ENCODE data around the gene RSF1. TPM values are rescaled to one million over a fixed set of nuclear protein-coding genes. Genes with fewer than 3 reads are reported as not detected.

RSF1 gene
- total RNA-seq, 1 experiment from 2014 or later = 43.1 TPM

DNA sequence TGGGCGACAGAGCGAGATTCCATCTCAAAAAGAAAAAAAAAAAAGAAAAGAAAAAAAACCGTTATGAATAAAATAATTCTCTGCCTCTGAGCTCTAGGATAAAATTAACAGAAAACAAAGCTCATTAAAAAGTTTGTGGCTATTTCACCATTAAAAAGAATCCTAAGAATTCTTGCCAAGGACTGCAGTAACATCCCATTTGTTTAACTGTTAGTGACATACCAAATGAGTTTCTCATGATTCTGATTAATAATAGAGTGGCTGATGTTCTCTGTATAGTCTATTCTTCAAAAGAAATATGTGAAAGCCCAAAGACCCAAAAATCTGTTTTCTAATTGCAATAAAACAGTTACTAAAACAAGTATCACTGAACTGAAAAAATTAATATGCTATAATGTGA lies 202.6 kb downstream of the RSF1 start:
- H3K9ac ChIP-seq (ENCODE audit: low read length) = no peak overlapping the region
- no peaks in the 10 kb centered on the region for H3K9me3 ChIP-seq (ENCODE audit: control insufficient read depth in 1 of 2, insufficient read depth in 1 of 2, low read depth in 1 of 2, low read length in 2 of 2)
- H3K27ac ChIP-seq (ENCODE audit: low read depth, low read length) = no peak overlapping the region
- TF ChIP-seq POLR2A (IDR thresholded peaks at IDR 0.05; ENCODE audit: borderline replicate concordance, extremely low read depth, insufficient read depth, insufficient read length) = no peak
- no TSS peak for BruUV-seq (replicated peaks)
- ChIA-PET CTCF (interaction anchor here (1.1 to 3.1 kb wide), 2 partner anchors 422 to 425 kb away, joined by 3 to 7 read pairs; no protein-coding TSS in a partner anchor), RAD21 (ENCODE audit: low non-redundant PET in 1 of 2, low total read pairs in 2 of 2, uncharacterized antibody in 2 of 2, unreplicated experiment in 2 of 2) (no interaction called here), POLR2A (interaction anchor here (1.1 kb wide), 1 partner anchor 377 kb away, joined by 3 read pairs; the partner anchor contains the start of gene INTS4)
- no peak overlapping the region for H3K4me3 ChIP-seq (replicated peaks in 1 of 2; ENCODE audit: low read depth in 1 of 2, low read length in 2 of 2)
- H4K20me1 ChIP-seq (ENCODE audit: insufficient read depth) = no peaks in the 10 kb centered on the region
- H3K4me1 ChIP-seq (ENCODE audit: control insufficient read depth in 1 of 2, insufficient read depth in 2 of 2, low read length in 2 of 2) = no peaks in the 10 kb centered on the region
- no peak overlapping the region for H3K4me2 ChIP-seq (ENCODE audit: low read length)
- H3K36me3 ChIP-seq (ENCODE audit: control insufficient read depth in 1 of 2, insufficient read depth in 2 of 2, low read length in 2 of 2) = peaks cover 50 to 53% of the 10 kb centered on the region in 2 experiments; a peak in 3 of 4 replicates
- intact Hi-C loops (cut with micrococcal nuclease) = no loop called here
- H2AFZ ChIP-seq (ENCODE audit: low read depth, low read length, poor library complexity, severe bottlenecking) = no peak overlapping the region
- H3K79me2 ChIP-seq (ENCODE audit: insufficient read depth, low read length) = no peaks in the 10 kb centered on the region
- DNase-seq (ENCODE audit: low read depth, low spot score) (no peak), ATAC-seq (no peak)
- no peaks in the 10 kb centered on the region for H3K27me3 ChIP-seq (ENCODE audit: insufficient read depth, low read length)
- H3K9me2 ChIP-seq (ENCODE audit: insufficient read depth) = no peaks in the 10 kb centered on the region

DNA sequence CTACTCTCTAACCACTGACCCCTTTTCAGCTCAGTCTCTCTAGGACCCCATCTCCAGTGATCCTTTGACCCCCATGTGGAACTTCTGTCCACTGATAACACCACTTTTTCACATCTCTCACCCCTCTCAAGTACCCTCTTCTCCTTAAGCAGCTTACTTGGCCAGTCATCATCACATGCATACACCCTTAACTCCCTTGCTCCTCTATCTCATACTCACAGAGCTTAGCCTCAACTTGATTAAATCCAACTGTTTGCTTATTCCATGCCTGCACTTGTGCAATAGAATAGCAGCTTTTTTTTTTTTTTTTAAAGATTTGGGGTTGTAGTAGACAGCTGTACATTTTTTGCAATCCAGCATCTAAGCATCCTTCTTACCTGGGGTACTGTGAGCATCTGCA lies 208.6 kb downstream of the RSF1 start:
- peaks cover 35 to 39% of the 10 kb centered on the region in 2 experiments; a peak in 3 of 4 replicates for H3K36me3 ChIP-seq (ENCODE audit: control insufficient read depth in 1 of 2, insufficient read depth in 2 of 2, low read length in 2 of 2)
- no peak for ATAC-seq
- POLR2A ChIA-PET = no interaction called here

More for the DNA sequence above, 208.6 kb downstream of the RSF1 start:
- H3K4me3 ChIP-seq (replicated peaks in 1 of 2; ENCODE audit: low read depth in 1 of 2, low read length in 2 of 2) = no peak overlapping the region
- H3K27ac ChIP-seq (ENCODE audit: low read depth, low read length) = no peak overlapping the region
- no peak overlapping the region for H3K4me2 ChIP-seq (ENCODE audit: low read length)
- TF ChIP-seq JUND (IDR thresholded peaks at IDR 0.05) (no peak), EGR1 (IDR thresholded peaks at IDR 0.05; ENCODE audit: low read depth) (no peak), POLR2A (IDR thresholded peaks at IDR 0.05; ENCODE audit: borderline replicate concordance, extremely low read depth, insufficient read depth, insufficient read length) (no peak), POLR2AphosphoS5 (IDR thresholded peaks at IDR 0.05; ENCODE audit: low read depth, low read length) (no peak), FOSL1 (IDR thresholded peaks at IDR 0.05; ENCODE audit: low read depth) (no peak)
- TF ChIP-seq, protein P1, sequence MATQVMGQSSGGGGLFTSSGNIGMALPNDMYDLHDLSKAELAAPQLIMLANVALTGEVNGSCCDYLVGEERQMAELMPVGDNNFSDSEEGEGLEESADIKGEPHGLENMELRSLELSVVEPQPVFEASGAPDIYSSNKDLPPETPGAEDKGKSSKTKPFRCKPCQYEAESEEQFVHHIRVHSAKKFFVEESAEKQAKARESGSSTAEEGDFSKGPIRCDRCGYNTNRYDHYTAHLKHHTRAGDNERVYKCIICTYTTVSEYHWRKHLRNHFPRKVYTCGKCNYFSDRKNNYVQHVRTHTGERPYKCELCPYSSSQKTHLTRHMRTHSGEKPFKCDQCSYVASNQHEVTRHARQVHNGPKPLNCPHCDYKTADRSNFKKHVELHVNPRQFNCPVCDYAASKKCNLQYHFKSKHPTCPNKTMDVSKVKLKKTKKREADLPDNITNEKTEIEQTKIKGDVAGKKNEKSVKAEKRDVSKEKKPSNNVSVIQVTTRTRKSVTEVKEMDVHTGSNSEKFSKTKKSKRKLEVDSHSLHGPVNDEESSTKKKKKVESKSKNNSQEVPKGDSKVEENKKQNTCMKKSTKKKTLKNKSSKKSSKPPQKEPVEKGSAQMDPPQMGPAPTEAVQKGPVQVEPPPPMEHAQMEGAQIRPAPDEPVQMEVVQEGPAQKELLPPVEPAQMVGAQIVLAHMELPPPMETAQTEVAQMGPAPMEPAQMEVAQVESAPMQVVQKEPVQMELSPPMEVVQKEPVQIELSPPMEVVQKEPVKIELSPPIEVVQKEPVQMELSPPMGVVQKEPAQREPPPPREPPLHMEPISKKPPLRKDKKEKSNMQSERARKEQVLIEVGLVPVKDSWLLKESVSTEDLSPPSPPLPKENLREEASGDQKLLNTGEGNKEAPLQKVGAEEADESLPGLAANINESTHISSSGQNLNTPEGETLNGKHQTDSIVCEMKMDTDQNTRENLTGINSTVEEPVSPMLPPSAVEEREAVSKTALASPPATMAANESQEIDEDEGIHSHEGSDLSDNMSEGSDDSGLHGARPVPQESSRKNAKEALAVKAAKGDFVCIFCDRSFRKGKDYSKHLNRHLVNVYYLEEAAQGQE (IDR thresholded peaks at IDR 0.05; ENCODE audit: low read depth) = no peak
- intact Hi-C loops (cut with micrococcal nuclease) = no loop called here
- RAD21 ChIA-PET (ENCODE audit: low non-redundant PET in 1 of 2, low total read pairs in 2 of 2, uncharacterized antibody in 2 of 2, unreplicated experiment in 2 of 2) = no interaction called here
- H3K79me2 ChIP-seq (ENCODE audit: insufficient read depth, low read length) = no peaks in the 10 kb centered on the region
- no peak overlapping the region for H3K9ac ChIP-seq (ENCODE audit: low read length)
- CTCF ChIA-PET = no interaction called here
- DNase-seq (ENCODE audit: low read depth, low spot score) = no peak
- no peaks in the 10 kb centered on the region for H4K20me1 ChIP-seq (ENCODE audit: insufficient read depth)
- H3K9me2 ChIP-seq (ENCODE audit: insufficient read depth) = no peaks in the 10 kb centered on the region
- H2AFZ ChIP-seq (ENCODE audit: low read depth, low read length, poor library complexity, severe bottlenecking) = no peak overlapping the region
- no TSS peak for BruUV-seq (replicated peaks)
- H3K4me1 ChIP-seq (ENCODE audit: control insufficient read depth in 1 of 2, insufficient read depth in 2 of 2, low read length in 2 of 2) = no peaks in the 10 kb centered on the region
- no peaks in the 10 kb centered on the region for H3K27me3 ChIP-seq (ENCODE audit: insufficient read depth, low read length)
- no peaks in the 10 kb centered on the region for H3K9me3 ChIP-seq (ENCODE audit: control insufficient read depth in 1 of 2, insufficient read depth in 1 of 2, low read depth in 1 of 2, low read length in 2 of 2)

Other genes with a start within 250 kb of the RSF1 start
- gene AQP11, start 230.8 kb downstream of the RSF1 start, total RNA-seq (2021; ENCODE audit: unreplicated experiment) = 0.20 TPM
- gene CLNS1A, start 182.9 kb downstream of the RSF1 start, total RNA-seq (2021; ENCODE audit: unreplicated experiment) = 151 TPM
- 11.2 TPM for gene AAMDC, start 422 bp upstream of the RSF1 start, total RNA-seq (2021; ENCODE audit: unreplicated experiment)
- gene INTS4, start 173.9 kb upstream of the RSF1 start, total RNA-seq (2021; ENCODE audit: unreplicated experiment) = 41.0 TPM
- gene KCTD14, start 202.6 kb upstream of the RSF1 start, total RNA-seq (2021; ENCODE audit: unreplicated experiment) = 15.2 TPM
- gene THRSP, start 243.1 kb upstream of the RSF1 start, total RNA-seq (2021; ENCODE audit: unreplicated experiment) = not detected

Measured in HCT116 (cell line).